Neural cell (in vitro differentiated cells): ENCODE measurements around the gene ARHGAP42. TPM values are rescaled to one million over a fixed set of nuclear protein-coding genes. Genes with fewer than 3 reads are reported as not detected.

Experiments
- H2AFZ ChIP-seq: fragments of 200-600, 300-800 bp; sonication (generic), shearing (Covaris generic); 2 replicates; pipeline ENCODE4 v1.6.0; 2014; ENCODE audit warnings: low read depth, mild to moderate bottlenecking, antibody characterized with exemption, low read length, moderate library complexity
- H3F3A ChIP-seq: fragments of 200-600 bp; shearing (Covaris generic); 2 replicates; pipeline ENCODE4 v1.6.1; 2016; ENCODE audit warnings: mild to moderate bottlenecking, moderate library complexity, mixed read lengths, antibody characterized with exemption, low read length; ENCODE audit not compliant: insufficient read depth, poor library complexity, severe bottlenecking
- H3K27ac ChIP-seq: fragments of 200-600, 300-800 bp; sonication (generic), shearing (Covaris generic); 2 replicates; pipeline ENCODE4 v1.5.1; 2014; ENCODE audit warnings: mild to moderate bottlenecking, low read length, moderate library complexity
- H3K27me3 ChIP-seq: fragments of 300-800, 200-600 bp; sonication (generic), shearing (Covaris generic); 2 replicates; pipeline ENCODE4 v1.6.0; 2014; ENCODE audit warnings: mild to moderate bottlenecking, low read depth, low read length, moderate library complexity; ENCODE audit not compliant: insufficient read depth
- H3K36me3 ChIP-seq: fragments of 300-800, 200-600 bp; sonication (generic), shearing (Covaris generic); 2 replicates; pipeline ENCODE4 v1.5.1; 2014; ENCODE audit warnings: mild to moderate bottlenecking, antibody characterized with exemption, low read length, moderate library complexity; ENCODE audit not compliant: insufficient read depth
- H3K4me2 ChIP-seq: fragments of 300-800, 200-600 bp; sonication (generic), shearing (Covaris generic); 2 replicates; pipeline ENCODE4 v1.6.0; 2014; ENCODE audit warnings: mild to moderate bottlenecking, low read length
- H3K4me3 ChIP-seq: fragments of 300-800, 200-600 bp; sonication (generic), shearing (Covaris generic); 2 replicates; pipeline ENCODE4 v1.5.1; 2014; ENCODE audit warnings: mild to moderate bottlenecking, low read length, moderate library complexity
- H3K79me2 ChIP-seq: fragments of 200-600 bp; shearing (Covaris generic); replicated peaks from 2 replicates; pipeline ENCODE4 v1.6.0; 2014; ENCODE audit warnings: mild to moderate bottlenecking, low read length, moderate library complexity; ENCODE audit not compliant: insufficient read depth
- H3K9ac ChIP-seq: fragments of 300-800, 200-600 bp; sonication (generic), shearing (Covaris generic); 2 replicates; pipeline ENCODE4 v1.6.1; 2016; ENCODE audit warnings: mild to moderate bottlenecking, low read length, mixed read lengths
- H3K9me2 ChIP-seq: fragments of 200-600 bp; shearing (Covaris generic); 2 replicates; pipeline ENCODE4 v1.6.1; 2016; ENCODE audit warnings: mild to moderate bottlenecking, low read length, mixed read lengths; ENCODE audit not compliant: insufficient read depth
- H3K9me3 ChIP-seq: fragments of 200-600, 300-800 bp; sonication (generic), shearing (Covaris generic); 2 replicates; pipeline ENCODE4 v1.6.1; 2016; ENCODE audit warnings: mild to moderate bottlenecking, mixed run types, low read length, moderate library complexity, mixed read lengths
- H4K20me1 ChIP-seq: fragments of 200-600 bp; shearing (Covaris generic); 2 replicates; pipeline ENCODE4 v1.6.1; 2016; ENCODE audit warnings: mild to moderate bottlenecking, mixed run types; ENCODE audit not compliant: insufficient read depth
- EP300 ChIP-seq: fragments of 450-650 bp; conservative IDR thresholded peaks from 2 replicates; pipeline ENCODE4 v1.6.1; 2014; ENCODE audit warnings: antibody characterized with exemption, mild to moderate bottlenecking, moderate library complexity; ENCODE audit not compliant: poor library complexity, severe bottlenecking
- EZH2 ChIP-seq: fragments of 200-600, 300-800 bp; shearing (Covaris generic), sonication (generic); IDR thresholded peaks from 2 replicates; pipeline ENCODE4 v1.6.1; 2014; ENCODE audit warnings: antibody characterized with exemption, low read length, borderline replicate concordance, mild to moderate bottlenecking; ENCODE audit not compliant: insufficient read depth, poor library complexity, severe bottlenecking
- MXI1 ChIP-seq: fragments of 450-650 bp; conservative IDR thresholded peaks from 2 replicates; pipeline ENCODE4 v1.6.1; 2014; ENCODE audit warnings: antibody characterized with exemption, mild to moderate bottlenecking; ENCODE audit not compliant: poor library complexity, severe bottlenecking
- POLR2AphosphoS5 ChIP-seq: IDR thresholded peaks from 2 replicates; pipeline ENCODE4 v1.6.1; 2012
- RAD21 ChIP-seq: fragments of 450-650 bp; conservative IDR thresholded peaks from 2 replicates; pipeline ENCODE4 v1.6.1; 2014; ENCODE audit warnings: antibody characterized with exemption, mild to moderate bottlenecking, moderate library complexity
- SMC3 ChIP-seq: fragments of 450-650 bp; conservative IDR thresholded peaks from 2 replicates; pipeline ENCODE4 v1.6.1; 2014; ENCODE audit warnings: antibody characterized with exemption, mild to moderate bottlenecking, moderate library complexity; ENCODE audit not compliant: poor library complexity
- TAF1 ChIP-seq: IDR thresholded peaks from 2 replicates; pipeline ENCODE4 v1.6.1; 2012; ENCODE audit warnings: low read depth
- polyA plus RNA-seq: library from polyadenylated mRNA; depleted of rRNA; stranded (reverse); fragments of >200 nt; gene quantifications from 2 replicates; pipeline ENCODE4 v1.2.3, GENCODE V29; 2014
- TF ChIP-seq, protein P1 (sequence below): IDR thresholded peaks from 2 replicates; pipeline ENCODE4 v1.6.1; 2012; ENCODE audit warnings: borderline replicate concordance
- TF ChIP-seq, protein P2 (sequence below): fragments of 450-650 bp; IDR thresholded peaks from 2 replicates; pipeline ENCODE4 v1.5.1; 2014; ENCODE audit warnings: antibody characterized with exemption, mild to moderate bottlenecking, moderate library complexity; ENCODE audit not compliant: poor library complexity, severe bottlenecking

ARHGAP42 gene
- polyA plus RNA-seq, 1 donor from 2014 or later = 0.64 TPM

DNA sequence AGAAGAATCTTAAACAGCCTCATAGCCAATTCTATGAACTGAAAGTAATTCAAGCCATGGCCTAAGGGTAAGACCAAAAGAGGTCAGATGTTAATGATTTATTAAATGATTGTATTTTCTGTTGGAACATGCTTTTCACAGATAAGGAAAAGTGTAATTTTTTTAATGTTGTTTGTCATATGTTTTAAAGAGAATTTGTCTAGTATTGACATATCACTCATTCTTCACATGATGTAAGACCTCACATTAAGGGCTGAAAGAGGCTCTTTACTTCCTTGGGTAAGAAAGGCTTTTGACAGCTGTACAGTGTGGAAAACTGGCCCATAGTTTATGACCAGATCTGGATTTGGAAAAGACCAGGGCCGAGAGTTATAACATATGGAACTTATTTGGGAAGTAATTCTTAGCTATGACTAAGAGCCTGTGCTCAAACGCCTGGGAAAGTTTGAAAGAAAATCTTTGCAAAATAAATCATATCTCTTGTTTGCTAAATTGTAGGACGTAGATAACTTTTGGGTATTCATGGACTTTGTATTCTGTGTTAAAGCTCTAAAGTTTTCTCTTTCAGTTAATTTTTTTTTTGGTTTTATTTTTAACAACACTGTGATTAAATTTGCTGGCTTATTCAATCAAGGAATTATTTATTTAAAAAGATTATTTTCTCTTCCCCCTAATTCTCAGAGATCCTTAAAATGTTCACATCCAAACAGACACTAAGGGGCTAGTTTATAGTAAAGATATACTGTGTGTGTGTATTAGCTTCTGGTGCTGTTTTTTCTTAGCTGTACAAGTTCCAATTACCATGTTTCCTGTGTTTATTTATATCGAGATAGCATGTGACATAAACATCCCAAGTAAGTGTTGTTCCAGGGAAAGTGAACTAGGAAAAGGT lies 162.2 kb downstream of the ARHGAP42 start:
- Histone ChIP-seq H2AFZ (no peak overlapping the region), H3K27me3 (no peaks in the 10 kb centered on the region), H3F3A (no peaks in the 10 kb centered on the region), H3K9me2 (no peaks in the 10 kb centered on the region), H4K20me1 (no peaks in the 10 kb centered on the region), H3K4me3 (no peak overlapping the region), H3K79me2 (no peaks in the 10 kb centered on the region), H3K4me2 (no peak overlapping the region), H3K27ac (no peak overlapping the region), H3K9me3 (no peaks in the 10 kb centered on the region), H3K36me3 (no peaks in the 10 kb centered on the region), H3K9ac (no peak overlapping the region)
- no peak for TF ChIP-seq SMC3
- no peak for TF ChIP-seq MXI1
- TF ChIP-seq, protein P1, sequence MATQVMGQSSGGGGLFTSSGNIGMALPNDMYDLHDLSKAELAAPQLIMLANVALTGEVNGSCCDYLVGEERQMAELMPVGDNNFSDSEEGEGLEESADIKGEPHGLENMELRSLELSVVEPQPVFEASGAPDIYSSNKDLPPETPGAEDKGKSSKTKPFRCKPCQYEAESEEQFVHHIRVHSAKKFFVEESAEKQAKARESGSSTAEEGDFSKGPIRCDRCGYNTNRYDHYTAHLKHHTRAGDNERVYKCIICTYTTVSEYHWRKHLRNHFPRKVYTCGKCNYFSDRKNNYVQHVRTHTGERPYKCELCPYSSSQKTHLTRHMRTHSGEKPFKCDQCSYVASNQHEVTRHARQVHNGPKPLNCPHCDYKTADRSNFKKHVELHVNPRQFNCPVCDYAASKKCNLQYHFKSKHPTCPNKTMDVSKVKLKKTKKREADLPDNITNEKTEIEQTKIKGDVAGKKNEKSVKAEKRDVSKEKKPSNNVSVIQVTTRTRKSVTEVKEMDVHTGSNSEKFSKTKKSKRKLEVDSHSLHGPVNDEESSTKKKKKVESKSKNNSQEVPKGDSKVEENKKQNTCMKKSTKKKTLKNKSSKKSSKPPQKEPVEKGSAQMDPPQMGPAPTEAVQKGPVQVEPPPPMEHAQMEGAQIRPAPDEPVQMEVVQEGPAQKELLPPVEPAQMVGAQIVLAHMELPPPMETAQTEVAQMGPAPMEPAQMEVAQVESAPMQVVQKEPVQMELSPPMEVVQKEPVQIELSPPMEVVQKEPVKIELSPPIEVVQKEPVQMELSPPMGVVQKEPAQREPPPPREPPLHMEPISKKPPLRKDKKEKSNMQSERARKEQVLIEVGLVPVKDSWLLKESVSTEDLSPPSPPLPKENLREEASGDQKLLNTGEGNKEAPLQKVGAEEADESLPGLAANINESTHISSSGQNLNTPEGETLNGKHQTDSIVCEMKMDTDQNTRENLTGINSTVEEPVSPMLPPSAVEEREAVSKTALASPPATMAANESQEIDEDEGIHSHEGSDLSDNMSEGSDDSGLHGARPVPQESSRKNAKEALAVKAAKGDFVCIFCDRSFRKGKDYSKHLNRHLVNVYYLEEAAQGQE = no peak
- TF ChIP-seq, protein P2, sequence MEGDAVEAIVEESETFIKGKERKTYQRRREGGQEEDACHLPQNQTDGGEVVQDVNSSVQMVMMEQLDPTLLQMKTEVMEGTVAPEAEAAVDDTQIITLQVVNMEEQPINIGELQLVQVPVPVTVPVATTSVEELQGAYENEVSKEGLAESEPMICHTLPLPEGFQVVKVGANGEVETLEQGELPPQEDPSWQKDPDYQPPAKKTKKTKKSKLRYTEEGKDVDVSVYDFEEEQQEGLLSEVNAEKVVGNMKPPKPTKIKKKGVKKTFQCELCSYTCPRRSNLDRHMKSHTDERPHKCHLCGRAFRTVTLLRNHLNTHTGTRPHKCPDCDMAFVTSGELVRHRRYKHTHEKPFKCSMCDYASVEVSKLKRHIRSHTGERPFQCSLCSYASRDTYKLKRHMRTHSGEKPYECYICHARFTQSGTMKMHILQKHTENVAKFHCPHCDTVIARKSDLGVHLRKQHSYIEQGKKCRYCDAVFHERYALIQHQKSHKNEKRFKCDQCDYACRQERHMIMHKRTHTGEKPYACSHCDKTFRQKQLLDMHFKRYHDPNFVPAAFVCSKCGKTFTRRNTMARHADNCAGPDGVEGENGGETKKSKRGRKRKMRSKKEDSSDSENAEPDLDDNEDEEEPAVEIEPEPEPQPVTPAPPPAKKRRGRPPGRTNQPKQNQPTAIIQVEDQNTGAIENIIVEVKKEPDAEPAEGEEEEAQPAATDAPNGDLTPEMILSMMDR = no peak
- no peak for TF ChIP-seq EZH2

DNA sequence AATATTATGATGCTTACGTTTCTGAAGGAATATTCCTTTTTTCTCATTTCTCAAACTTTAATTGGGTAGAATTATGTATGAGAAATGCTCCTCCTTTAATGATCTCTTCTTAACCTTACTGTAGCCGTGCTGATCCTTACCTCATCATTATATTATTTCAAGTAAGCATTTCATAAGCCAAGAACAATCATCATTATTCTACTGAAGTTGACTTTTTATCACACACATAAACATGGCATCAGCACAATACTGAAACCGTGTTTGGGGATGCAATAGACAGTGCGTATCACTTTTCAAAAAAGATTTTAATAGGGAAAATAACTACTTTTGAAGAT lies 162.8 kb downstream of the ARHGAP42 start:
- H3K9me2 ChIP-seq = no peaks in the 10 kb centered on the region
- no peak for TF ChIP-seq MXI1
- H3K27me3 ChIP-seq = no peaks in the 10 kb centered on the region
- no peaks in the 10 kb centered on the region for H3K9me3 ChIP-seq
- no peak overlapping the region for H3K27ac ChIP-seq
- H3K4me2 ChIP-seq = no peak overlapping the region
- no peak overlapping the region for H3K9ac ChIP-seq
- no peak overlapping the region for H2AFZ ChIP-seq
- no peak overlapping the region for H3K4me3 ChIP-seq
- no peaks in the 10 kb centered on the region for H4K20me1 ChIP-seq
- no peaks in the 10 kb centered on the region for H3K36me3 ChIP-seq
- no peaks in the 10 kb centered on the region for H3F3A ChIP-seq
- H3K79me2 ChIP-seq = no peaks in the 10 kb centered on the region

DNA sequence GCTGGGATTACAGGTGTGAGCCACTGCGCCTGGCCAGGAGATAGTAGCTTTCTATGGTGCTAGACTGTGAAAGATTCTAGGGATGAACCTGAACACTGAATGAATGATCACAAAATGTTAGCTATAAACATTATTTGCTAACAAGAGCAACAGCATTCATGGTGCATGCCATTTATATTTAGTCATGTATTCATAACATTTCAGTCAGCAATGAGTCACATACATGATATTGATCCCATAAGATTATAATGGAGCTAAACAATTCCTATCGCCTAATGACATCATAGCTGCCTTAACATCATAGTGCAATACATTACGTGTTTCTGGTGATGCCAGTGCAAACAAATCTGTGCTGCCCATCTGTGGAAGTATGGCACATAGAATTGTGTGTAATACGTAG lies 164.1 kb downstream of the ARHGAP42 start:
- H3K9me2 ChIP-seq = no peaks in the 10 kb centered on the region
- no peak overlapping the region for H3K4me3 ChIP-seq
- H3K36me3 ChIP-seq = no peaks in the 10 kb centered on the region
- no peaks in the 10 kb centered on the region for H3K9me3 ChIP-seq
- no peaks in the 10 kb centered on the region for H3F3A ChIP-seq
- H3K79me2 ChIP-seq = no peaks in the 10 kb centered on the region
- H4K20me1 ChIP-seq = no peaks in the 10 kb centered on the region
- H3K4me2 ChIP-seq = no peak overlapping the region
- TF ChIP-seq, protein P2 = no peak
- TF ChIP-seq MXI1 = no peak
- TF ChIP-seq POLR2AphosphoS5 = no peak
- TF ChIP-seq, protein P1 = no peak
- no peak for TF ChIP-seq RAD21
- TF ChIP-seq EP300 = no peak
- no peak for TF ChIP-seq TAF1
- TF ChIP-seq SMC3 = no peak
- TF ChIP-seq EZH2 = no peak
- no peak overlapping the region for H2AFZ ChIP-seq
- no peak overlapping the region for H3K27ac ChIP-seq
- no peaks in the 10 kb centered on the region for H3K27me3 ChIP-seq
- H3K9ac ChIP-seq = no peak overlapping the region
